Transverse colon (tissue), 3 donors: ENCODE data around the gene SPX.

Source experiments
- CTCF ChIP-seq, 5 experiments: fragments of 200-600 bp in 3 of 5; fragments of 450-650 bp in 2 of 5; sonication (generic) in 3 of 5; IDR thresholded peaks; 1 replicate in 2 of 5; 2 replicates in 3 of 5; pipeline ENCODE4 v1.5.1; 2016 to 2017; ENCODE audit warnings: antibody characterized with exemption in 5 of 5, inconsistent platforms in 3 of 5, mild to moderate bottlenecking in 2 of 5, moderate library complexity in 1 of 5
- EP300 ChIP-seq: sonication (generic); formaldehyde crosslinking; IDR thresholded peaks from one replicate; pipeline ENCODE4 v1.6.1; 2017; ENCODE audit warnings: antibody characterized with exemption, low read depth

- no peak for TF ChIP-seq CTCF (IDR thresholded peaks at IDR 0.05)
- TF ChIP-seq EP300, result no peak
These were observed 2.9 kb downstream of the SPX start for GRCh38 chr12:21528953-21529352.
